Astrocyte (in vitro differentiated cells and primary cell): ENCODE data around the gene BBIP1. TPM values are rescaled to one million over a fixed set of nuclear protein-coding genes. Genes with fewer than 3 reads are reported as not detected.

Experiments used
- DNase-seq: peaks from one replicate; pipeline ENCODE4 v3.0.0-alpha.2; 2010; ENCODE audit warnings: low read depth
- FAIRE-seq: peaks from 2 replicates; lab custom pipeline; 2011; peaks lifted over from hg19 to GRCh38; lab: Jason Lieb, UNC
- H2AFZ ChIP-seq: 2 replicates; pipeline ENCODE4 v1.6.0; 2012; ENCODE audit warnings: low read depth, low read length, inconsistent platforms
- H3K27ac ChIP-seq: 2 replicates; pipeline ENCODE4 v1.5.1; 2011; ENCODE audit warnings: low read depth, low read length, inconsistent platforms
- H3K27me3 ChIP-seq: 2 replicates; pipeline ENCODE4 v1.6.0; 2011; ENCODE audit warnings: low read length, inconsistent platforms; ENCODE audit not compliant: insufficient read depth
- H3K36me3 ChIP-seq: 2 replicates; pipeline ENCODE4 v1.5.1; 2011; ENCODE audit warnings: low read length, inconsistent platforms; ENCODE audit not compliant: insufficient read depth
- H3K4me1 ChIP-seq: 2 replicates; pipeline ENCODE4 v1.5.1; 2011; ENCODE audit warnings: low read length, inconsistent platforms; ENCODE audit not compliant: insufficient read depth
- H3K4me2 ChIP-seq: 2 replicates; pipeline ENCODE4 v1.6.0; 2012; ENCODE audit warnings: low read length, inconsistent platforms
- H3K4me3 ChIP-seq: 2 replicates; pipeline ENCODE4 v1.5.1; 2011; ENCODE audit warnings: low read depth, mild to moderate bottlenecking, low read length, inconsistent platforms; ENCODE audit not compliant: insufficient read depth
- H3K79me2 ChIP-seq: 2 replicates; pipeline ENCODE4 v1.6.0; 2012; ENCODE audit warnings: mild to moderate bottlenecking, low read length, inconsistent platforms; ENCODE audit not compliant: insufficient read depth
- H3K9ac ChIP-seq: 2 replicates; pipeline ENCODE4 v1.6.0; 2012; ENCODE audit warnings: mild to moderate bottlenecking, low read length, inconsistent platforms
- H3K9me3 ChIP-seq: 2 replicates; pipeline ENCODE4 v1.5.1; 2012; ENCODE audit warnings: low read depth, mild to moderate bottlenecking, low read length, inconsistent platforms; ENCODE audit not compliant: insufficient read depth
- H4K20me1 ChIP-seq: 2 replicates; pipeline ENCODE4 v1.6.0; 2012; ENCODE audit warnings: low read length, inconsistent platforms; ENCODE audit not compliant: insufficient read depth
- H3K27ac Mint-ChIP-seq: one replicate; pipeline ENCODE4 v1.8.0; 2021; ENCODE audit warnings: mild to moderate bottlenecking, mixed read lengths; ENCODE audit not compliant: unreplicated experiment
- H3K27me3 Mint-ChIP-seq: one replicate; pipeline ENCODE4 v1.8.0; 2021; ENCODE audit warnings: low read depth, mixed read lengths; ENCODE audit not compliant: unreplicated experiment
- H3K36me3 Mint-ChIP-seq: one replicate; pipeline ENCODE4 v1.8.0; 2021; ENCODE audit warnings: low read depth, mixed read lengths; ENCODE audit not compliant: unreplicated experiment
- H3K4me1 Mint-ChIP-seq: one replicate; pipeline ENCODE4 v1.8.0; 2021; ENCODE audit warnings: low read depth, mixed read lengths; ENCODE audit not compliant: unreplicated experiment
- H3K4me3 Mint-ChIP-seq: one replicate; pipeline ENCODE4 v1.8.0; 2021; ENCODE audit warnings: mild to moderate bottlenecking, moderate library complexity, mixed read lengths; ENCODE audit not compliant: unreplicated experiment
- H3K9me3 Mint-ChIP-seq: one replicate; pipeline ENCODE4 v1.8.0; 2021; ENCODE audit warnings: mild to moderate bottlenecking, mixed read lengths; ENCODE audit not compliant: unreplicated experiment
- CTCF ChIP-seq: IDR thresholded peaks from 2 replicates; pipeline ENCODE4 v1.5.1; 2011; ENCODE audit warnings: low read depth, mild to moderate bottlenecking, inconsistent platforms, low read length, moderate library complexity; ENCODE audit not compliant: insufficient read depth
- EZH2 ChIP-seq: IDR thresholded peaks from 2 replicates; pipeline ENCODE4 v1.6.1; 2012; ENCODE audit warnings: mild to moderate bottlenecking, low read length, inconsistent platforms; ENCODE audit not compliant: insufficient read depth
- total RNA-seq: library from RNA; stranded (reverse); gene quantifications from 2 replicates; pipeline ENCODE4 v1.2.1, GENCODE V29; 2021

The BBIP1 gene
- total RNA-seq, 1 donor from 2014 or later, result 24.1 TPM

GRCh38 chr10:110881247-110881646 is 37.7 kb downstream of the BBIP1 start:
- Mint-ChIP-seq H3K27ac (no peak overlapping the region), H3K27me3 (no peaks in the 10 kb centered on the region)
- FAIRE-seq, result no peak

GRCh38 chr10:110880012-110880411 is 39.0 kb downstream of the BBIP1 start:
- no peak for FAIRE-seq
- peaks cover 9% of the 10 kb centered on the region for H3K36me3 Mint-ChIP-seq

More at GRCh38 chr10:110881247-110881646, 37.7 kb downstream of the BBIP1 start:
- no peak for DNase-seq
- H3K27ac ChIP-seq, result no peak overlapping the region
- no peak overlapping the region for H3K9ac ChIP-seq
- no peak overlapping the region for H2AFZ ChIP-seq
- no peak overlapping the region for H3K4me2 ChIP-seq
- H3K27me3 ChIP-seq, result no peaks in the 10 kb centered on the region
- H3K36me3 ChIP-seq, result peaks cover 16% of the 10 kb centered on the region
- Mint-ChIP-seq H3K4me3 (no peak overlapping the region), H3K4me1 (peaks cover 4% of the 10 kb centered on the region), H3K9me3 (no peaks in the 10 kb centered on the region), H3K36me3 (peaks cover 10% of the 10 kb centered on the region)
- no peaks in the 10 kb centered on the region for H3K79me2 ChIP-seq
- no peak for TF ChIP-seq EZH2
- TF ChIP-seq CTCF, result no peak
- H3K4me1 ChIP-seq, result peaks cover 4% of the 10 kb centered on the region
- no peak overlapping the region for H3K4me3 ChIP-seq
- no peaks in the 10 kb centered on the region for H3K9me3 ChIP-seq
- no peaks in the 10 kb centered on the region for H4K20me1 ChIP-seq

More at GRCh38 chr10:110880012-110880411, 39.0 kb downstream of the BBIP1 start:
- no peak for DNase-seq
- Histone ChIP-seq H4K20me1 (no peaks in the 10 kb centered on the region), H3K9ac (no peak overlapping the region), H3K27ac (no peak overlapping the region), H3K9me3 (no peaks in the 10 kb centered on the region), H3K4me1 (no peaks in the 10 kb centered on the region), H3K4me3 (no peak overlapping the region), H3K4me2 (no peak overlapping the region), H3K36me3 (peaks cover 15% of the 10 kb centered on the region), H3K79me2 (no peaks in the 10 kb centered on the region), H2AFZ (no peak overlapping the region), H3K27me3 (no peaks in the 10 kb centered on the region)
- Mint-ChIP-seq H3K27me3 (no peaks in the 10 kb centered on the region), H3K4me1 (peaks cover 4% of the 10 kb centered on the region), H3K4me3 (no peak overlapping the region), H3K9me3 (no peaks in the 10 kb centered on the region), H3K27ac (no peak overlapping the region)
- no peak for TF ChIP-seq EZH2
- no peak for TF ChIP-seq CTCF
